Panc1 (cell line): ENCODE data around the gene HSPB3. TPM values are rescaled to one million over a fixed set of nuclear protein-coding genes. Genes with fewer than 3 reads are reported as not detected.

Source experiments
- ATAC-seq: fragments of 200-7000 bp; cut with Tn5 transposase; 2 replicates; pipeline ENCODE4 v1.9.1; 2020; ENCODE audit warnings: mild to moderate bottlenecking, moderate library complexity
- BruUV-seq: library from RNA; stranded (reverse); fragments of 400-500 nt; replicated peaks from 2 replicates; lab custom pipeline; 2021; lab: Mats Ljungman, UMichigan
- CTCF ChIA-PET: fragments of 300-600 bp; sonication (Branson Sonifier 250); formaldehyde crosslinking; loops from one replicate; lab custom pipeline; 2022; ENCODE audit warnings: antibody characterized with exemption; lab: Charles Lee
- POLR2A ChIA-PET: fragments of 300-600 bp; sonication (Branson Sonifier 250); formaldehyde crosslinking; loops from one replicate; lab custom pipeline; 2022; ENCODE audit warnings: antibody characterized with exemption; lab: Charles Lee
- DNase-seq: peaks from one replicate; pipeline ENCODE4 v3.0.0-alpha.2; 2010; ENCODE audit warnings: low read depth, low spot score
- H3K27ac ChIP-seq: 2 replicates; pipeline ENCODE4 v1.5.1; 2011; ENCODE audit warnings: mild to moderate bottlenecking, low read length, inconsistent platforms
- H3K27me3 ChIP-seq: fragments of 200-500 bp; sonication (Bioruptor generic); 2 replicates; pipeline ENCODE4 v1.6.0; 2014; ENCODE audit warnings: low read length, inconsistent platforms; ENCODE audit not compliant: control insufficient read depth, insufficient read depth
- H3K36me3 ChIP-seq: fragments of 200-500 bp; sonication (Bioruptor generic); 2 replicates; pipeline ENCODE4 v1.5.1; 2014; ENCODE audit warnings: inconsistent platforms, mild to moderate bottlenecking, low read length, moderate library complexity; ENCODE audit not compliant: control insufficient read depth, insufficient read depth
- H3K4me1 ChIP-seq: 2 replicates; pipeline ENCODE4 v1.5.1; 2011; ENCODE audit warnings: inconsistent platforms, mild to moderate bottlenecking, low read length, moderate library complexity; ENCODE audit not compliant: control insufficient read depth, insufficient read depth
- H3K4me3 ChIP-seq, 2 experiments: 2 replicates each; pipeline ENCODE4 v1.5.1; 2011 to 2012; ENCODE audit warnings: low read depth in 2 of 2, low read length in 2 of 2, mild to moderate bottlenecking in 2 of 2, inconsistent platforms in 1 of 2, moderate library complexity in 1 of 2
- H3K9me3 ChIP-seq: fragments of 200-500 bp; sonication (Bioruptor generic); 2 replicates; pipeline ENCODE4 v1.5.1; 2014; ENCODE audit warnings: low read depth, mild to moderate bottlenecking, inconsistent platforms, low read length, moderate library complexity; ENCODE audit not compliant: control insufficient read depth, insufficient read depth
- POLR2AphosphoS5 ChIP-seq: IDR thresholded peaks from 2 replicates; pipeline ENCODE4 v1.6.1; 2012; ENCODE audit warnings: mild to moderate bottlenecking, low read depth, low read length, moderate library complexity
- SIN3A ChIP-seq: IDR thresholded peaks from 2 replicates; pipeline ENCODE4 v1.6.1; 2012; ENCODE audit warnings: low read depth, mild to moderate bottlenecking, low read length, moderate library complexity, borderline replicate concordance; ENCODE audit not compliant: insufficient read depth
- TCF7L2 ChIP-seq: IDR thresholded peaks from 2 replicates; pipeline ENCODE4 v1.6.1; 2011; ENCODE audit warnings: mild to moderate bottlenecking, low read depth, low read length, inconsistent platforms
- in situ Hi-C: cut with HindIII; loops from 2 replicates; pipeline ENCODE4 v1.10.0; 2016; ENCODE audit warnings: low sequenced_read_pairs, low pct_unique_long_range_greater_than_20kb
- intact Hi-C: fragments of 100-400 bp; cut with micrococcal nuclease; formaldehyde crosslinking; loops from one replicate; pipeline ENCODE4 v1.10.0; 2022; ENCODE audit not compliant: unreplicated experiment
- total RNA-seq: library from RNA; stranded (reverse); gene quantifications from one replicate; pipeline ENCODE4 v1.2.1, GENCODE V29; 2021; ENCODE audit not compliant: unreplicated experiment
- TF ChIP-seq, protein P1 (sequence below), 2 experiments: IDR thresholded peaks; 2 replicates each; pipeline ENCODE4 v1.6.1; 2011 to 2012; ENCODE audit warnings: low read depth in 2 of 2, control low read depth in 1 of 2, low read length in 1 of 2, mild to moderate bottlenecking in 1 of 2, moderate library complexity in 1 of 2; ENCODE audit not compliant: insufficient read depth in 1 of 2
- TF ChIP-seq, protein P2 (sequence below): fragments of 450-650 bp; IDR thresholded peaks from 2 replicates; pipeline ENCODE4 v1.5.1; 2017; ENCODE audit warnings: mild to moderate bottlenecking

Gene HSPB3
- total RNA-seq, 1 experiment from 2014 or later, result not detected

DNA sequence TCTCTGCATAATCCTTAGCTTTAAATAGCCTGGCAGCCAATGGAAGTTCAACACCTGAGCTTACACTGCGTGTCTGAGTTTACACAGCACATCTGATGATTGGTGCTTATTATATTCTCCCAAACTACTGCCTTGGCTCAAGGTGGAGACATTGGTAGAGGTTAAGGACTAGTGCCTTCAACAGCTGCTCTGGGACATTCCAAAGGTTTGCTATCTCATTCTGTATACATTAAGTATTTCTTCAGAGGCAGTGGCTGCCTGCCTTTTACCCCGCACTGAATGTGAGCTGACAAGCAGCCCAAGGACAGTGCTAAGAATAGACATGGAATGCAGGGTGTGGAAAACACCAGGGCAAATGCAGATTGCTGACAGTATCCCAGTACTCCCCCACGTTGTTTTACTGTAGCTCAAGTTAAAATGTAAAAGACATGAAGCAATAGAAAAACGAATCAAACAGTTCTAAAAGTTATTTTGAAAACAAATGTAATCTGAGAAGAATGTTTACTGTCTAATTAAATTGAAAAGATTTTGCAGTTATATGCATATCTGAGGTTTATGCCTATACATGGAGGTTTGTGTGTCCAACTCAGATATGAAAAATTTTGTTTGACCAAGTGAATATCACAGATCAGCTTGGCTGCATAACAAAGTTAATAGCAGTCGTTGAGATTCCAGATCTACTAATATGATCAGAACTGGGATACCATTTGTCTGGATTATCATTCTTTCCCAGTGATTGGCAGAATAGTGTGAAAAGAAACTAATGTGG, 1.8 kb downstream of the HSPB3 start:
- no peak overlapping the region for H3K4me3 ChIP-seq
- no peak overlapping the region for H3K27ac ChIP-seq
- no peaks in the 10 kb centered on the region for H3K36me3 ChIP-seq
- DNase-seq (no peak), ATAC-seq (no peak; the same call in 1 of the 2 replicates)
- POLR2A ChIA-PET, result interaction anchor here (0.6 kb wide), 1 partner anchor 1151 kb away, joined by 8 read pairs; no protein-coding TSS in a partner anchor
- TF ChIP-seq POLR2AphosphoS5, result no peak
- BruUV-seq, result no TSS peak
- H3K27me3 ChIP-seq, result peaks cover 3% of the 10 kb centered on the region; the same call in 1 of the 2 replicates
- no peaks in the 10 kb centered on the region for H3K4me1 ChIP-seq
- no peaks in the 10 kb centered on the region for H3K9me3 ChIP-seq
- intact Hi-C loops (no loop called here), in situ Hi-C loops (no loop called here)
- CTCF ChIA-PET, result no interaction called here

GRCh38 chr5:54458221-54458620, 2.7 kb downstream of the HSPB3 start:
- no peaks in the 10 kb centered on the region for H3K9me3 ChIP-seq
- intact Hi-C loops, result no loop called here
- H3K36me3 ChIP-seq, result no peaks in the 10 kb centered on the region
- ChIA-PET POLR2A (interaction anchor here (0.6 kb wide), 1 partner anchor 1152 kb away, joined by 8 read pairs; no protein-coding TSS in a partner anchor), CTCF (no interaction called here)
- peaks cover 3% of the 10 kb centered on the region; the same call in 1 of the 2 replicates for H3K27me3 ChIP-seq
- H3K4me3 ChIP-seq, result no peak overlapping the region
- no peak for DNase-seq
- no TSS peak for BruUV-seq
- H3K4me1 ChIP-seq, result no peaks in the 10 kb centered on the region
- in situ Hi-C loops, result no loop called here
- no peak overlapping the region for H3K27ac ChIP-seq
- TF ChIP-seq SIN3A, result no peak
- TF ChIP-seq, protein P1, sequence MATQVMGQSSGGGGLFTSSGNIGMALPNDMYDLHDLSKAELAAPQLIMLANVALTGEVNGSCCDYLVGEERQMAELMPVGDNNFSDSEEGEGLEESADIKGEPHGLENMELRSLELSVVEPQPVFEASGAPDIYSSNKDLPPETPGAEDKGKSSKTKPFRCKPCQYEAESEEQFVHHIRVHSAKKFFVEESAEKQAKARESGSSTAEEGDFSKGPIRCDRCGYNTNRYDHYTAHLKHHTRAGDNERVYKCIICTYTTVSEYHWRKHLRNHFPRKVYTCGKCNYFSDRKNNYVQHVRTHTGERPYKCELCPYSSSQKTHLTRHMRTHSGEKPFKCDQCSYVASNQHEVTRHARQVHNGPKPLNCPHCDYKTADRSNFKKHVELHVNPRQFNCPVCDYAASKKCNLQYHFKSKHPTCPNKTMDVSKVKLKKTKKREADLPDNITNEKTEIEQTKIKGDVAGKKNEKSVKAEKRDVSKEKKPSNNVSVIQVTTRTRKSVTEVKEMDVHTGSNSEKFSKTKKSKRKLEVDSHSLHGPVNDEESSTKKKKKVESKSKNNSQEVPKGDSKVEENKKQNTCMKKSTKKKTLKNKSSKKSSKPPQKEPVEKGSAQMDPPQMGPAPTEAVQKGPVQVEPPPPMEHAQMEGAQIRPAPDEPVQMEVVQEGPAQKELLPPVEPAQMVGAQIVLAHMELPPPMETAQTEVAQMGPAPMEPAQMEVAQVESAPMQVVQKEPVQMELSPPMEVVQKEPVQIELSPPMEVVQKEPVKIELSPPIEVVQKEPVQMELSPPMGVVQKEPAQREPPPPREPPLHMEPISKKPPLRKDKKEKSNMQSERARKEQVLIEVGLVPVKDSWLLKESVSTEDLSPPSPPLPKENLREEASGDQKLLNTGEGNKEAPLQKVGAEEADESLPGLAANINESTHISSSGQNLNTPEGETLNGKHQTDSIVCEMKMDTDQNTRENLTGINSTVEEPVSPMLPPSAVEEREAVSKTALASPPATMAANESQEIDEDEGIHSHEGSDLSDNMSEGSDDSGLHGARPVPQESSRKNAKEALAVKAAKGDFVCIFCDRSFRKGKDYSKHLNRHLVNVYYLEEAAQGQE (IDR thresholded peaks at IDR 0.05; ENCODE audit: insufficient read depth in 1 of 2, low read depth in 2 of 2, low read length in 1 of 2), result no peak
- no peak for TF ChIP-seq TCF7L2
- TF ChIP-seq POLR2AphosphoS5, result no peak
- TF ChIP-seq, protein P2, sequence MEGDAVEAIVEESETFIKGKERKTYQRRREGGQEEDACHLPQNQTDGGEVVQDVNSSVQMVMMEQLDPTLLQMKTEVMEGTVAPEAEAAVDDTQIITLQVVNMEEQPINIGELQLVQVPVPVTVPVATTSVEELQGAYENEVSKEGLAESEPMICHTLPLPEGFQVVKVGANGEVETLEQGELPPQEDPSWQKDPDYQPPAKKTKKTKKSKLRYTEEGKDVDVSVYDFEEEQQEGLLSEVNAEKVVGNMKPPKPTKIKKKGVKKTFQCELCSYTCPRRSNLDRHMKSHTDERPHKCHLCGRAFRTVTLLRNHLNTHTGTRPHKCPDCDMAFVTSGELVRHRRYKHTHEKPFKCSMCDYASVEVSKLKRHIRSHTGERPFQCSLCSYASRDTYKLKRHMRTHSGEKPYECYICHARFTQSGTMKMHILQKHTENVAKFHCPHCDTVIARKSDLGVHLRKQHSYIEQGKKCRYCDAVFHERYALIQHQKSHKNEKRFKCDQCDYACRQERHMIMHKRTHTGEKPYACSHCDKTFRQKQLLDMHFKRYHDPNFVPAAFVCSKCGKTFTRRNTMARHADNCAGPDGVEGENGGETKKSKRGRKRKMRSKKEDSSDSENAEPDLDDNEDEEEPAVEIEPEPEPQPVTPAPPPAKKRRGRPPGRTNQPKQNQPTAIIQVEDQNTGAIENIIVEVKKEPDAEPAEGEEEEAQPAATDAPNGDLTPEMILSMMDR, result no peak
- no peak for ATAC-seq
